Nephron (organoid): Measurements from ENCODE around the gene NR2C2.

Experiments used
- H3K27ac Mint-ChIP-seq, 3 experiments: 2 replicates each; pipeline ENCODE4 v1.8.0; 2020; ENCODE audit warnings: mixed read lengths in 3 of 3, mild to moderate bottlenecking in 2 of 3, moderate library complexity in 1 of 3
- H3K27me3 Mint-ChIP-seq: 2 replicates; pipeline ENCODE4 v1.8.0; 2021; ENCODE audit warnings: low read depth, mild to moderate bottlenecking, moderate library complexity, mixed read lengths
- H3K36me3 Mint-ChIP-seq: 2 replicates; pipeline ENCODE4 v1.8.0; 2020; ENCODE audit warnings: low read depth, mixed read lengths
- H3K4me1 Mint-ChIP-seq: 2 replicates; pipeline ENCODE4 v1.8.0; 2020; ENCODE audit warnings: mixed read lengths
- H3K4me3 Mint-ChIP-seq, 3 experiments: 2 replicates each; pipeline ENCODE4 v1.8.0; 2020; ENCODE audit warnings: mild to moderate bottlenecking in 3 of 3, mixed read lengths in 3 of 3, moderate library complexity in 2 of 3
- H3K9me3 Mint-ChIP-seq: 2 replicates; pipeline ENCODE4 v1.8.0; 2020; ENCODE audit warnings: mixed read lengths
- TF ChIP-seq, protein P1 (sequence below), 3 experiments: fragments of 200-600 bp; sonication (generic); IDR thresholded peaks; one replicate each; pipeline ENCODE4 v1.5.0; 2021; ENCODE audit warnings: antibody characterized with exemption in 3 of 3; ENCODE audit not compliant: unreplicated experiment in 3 of 3

The NR2C2 gene

DNA sequence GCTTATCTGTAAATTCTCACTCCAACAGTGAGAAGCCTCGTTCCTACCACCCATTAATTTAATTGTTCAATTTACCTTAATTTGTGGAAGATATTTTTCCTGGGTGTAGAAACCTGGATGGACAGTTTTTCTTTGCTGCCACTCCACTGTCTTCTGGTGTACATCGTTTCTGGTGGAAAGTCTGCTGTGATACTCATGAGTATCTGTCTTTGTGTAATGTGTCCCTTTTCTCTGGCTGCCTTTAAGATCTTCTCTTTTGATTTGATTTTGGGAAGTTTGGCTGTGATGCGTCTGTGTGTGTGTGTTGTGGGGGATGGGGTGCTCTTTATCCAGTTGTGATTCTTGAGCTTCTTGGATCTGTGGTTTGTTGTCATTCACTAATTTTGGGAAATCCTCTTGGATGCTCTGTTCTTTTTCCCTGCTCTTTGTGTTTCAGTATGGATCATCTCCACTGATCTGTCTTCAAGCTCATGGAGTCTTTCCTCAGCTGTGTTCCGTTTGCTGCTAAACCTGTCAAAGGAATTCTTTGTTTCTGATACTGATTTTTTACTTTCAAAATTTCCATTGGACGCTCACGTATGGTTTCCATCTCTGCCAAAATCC lies 42.2 kb upstream of the NR2C2 start:
- Mint-ChIP-seq H3K27me3 (peaks cover 12% of the 10 kb centered on the region), H3K27ac (no peak overlapping the region), H3K4me1 (peaks cover 4% of the 10 kb centered on the region), H3K9me3 (peaks cover 26% of the 10 kb centered on the region), H3K4me3 (no peak overlapping the region), H3K36me3 (peaks cover 12% of the 10 kb centered on the region)
- TF ChIP-seq, protein P1, sequence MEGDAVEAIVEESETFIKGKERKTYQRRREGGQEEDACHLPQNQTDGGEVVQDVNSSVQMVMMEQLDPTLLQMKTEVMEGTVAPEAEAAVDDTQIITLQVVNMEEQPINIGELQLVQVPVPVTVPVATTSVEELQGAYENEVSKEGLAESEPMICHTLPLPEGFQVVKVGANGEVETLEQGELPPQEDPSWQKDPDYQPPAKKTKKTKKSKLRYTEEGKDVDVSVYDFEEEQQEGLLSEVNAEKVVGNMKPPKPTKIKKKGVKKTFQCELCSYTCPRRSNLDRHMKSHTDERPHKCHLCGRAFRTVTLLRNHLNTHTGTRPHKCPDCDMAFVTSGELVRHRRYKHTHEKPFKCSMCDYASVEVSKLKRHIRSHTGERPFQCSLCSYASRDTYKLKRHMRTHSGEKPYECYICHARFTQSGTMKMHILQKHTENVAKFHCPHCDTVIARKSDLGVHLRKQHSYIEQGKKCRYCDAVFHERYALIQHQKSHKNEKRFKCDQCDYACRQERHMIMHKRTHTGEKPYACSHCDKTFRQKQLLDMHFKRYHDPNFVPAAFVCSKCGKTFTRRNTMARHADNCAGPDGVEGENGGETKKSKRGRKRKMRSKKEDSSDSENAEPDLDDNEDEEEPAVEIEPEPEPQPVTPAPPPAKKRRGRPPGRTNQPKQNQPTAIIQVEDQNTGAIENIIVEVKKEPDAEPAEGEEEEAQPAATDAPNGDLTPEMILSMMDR (IDR thresholded peaks at IDR 0.05; ENCODE audit: unreplicated experiment in 3 of 3): no peak

DNA sequence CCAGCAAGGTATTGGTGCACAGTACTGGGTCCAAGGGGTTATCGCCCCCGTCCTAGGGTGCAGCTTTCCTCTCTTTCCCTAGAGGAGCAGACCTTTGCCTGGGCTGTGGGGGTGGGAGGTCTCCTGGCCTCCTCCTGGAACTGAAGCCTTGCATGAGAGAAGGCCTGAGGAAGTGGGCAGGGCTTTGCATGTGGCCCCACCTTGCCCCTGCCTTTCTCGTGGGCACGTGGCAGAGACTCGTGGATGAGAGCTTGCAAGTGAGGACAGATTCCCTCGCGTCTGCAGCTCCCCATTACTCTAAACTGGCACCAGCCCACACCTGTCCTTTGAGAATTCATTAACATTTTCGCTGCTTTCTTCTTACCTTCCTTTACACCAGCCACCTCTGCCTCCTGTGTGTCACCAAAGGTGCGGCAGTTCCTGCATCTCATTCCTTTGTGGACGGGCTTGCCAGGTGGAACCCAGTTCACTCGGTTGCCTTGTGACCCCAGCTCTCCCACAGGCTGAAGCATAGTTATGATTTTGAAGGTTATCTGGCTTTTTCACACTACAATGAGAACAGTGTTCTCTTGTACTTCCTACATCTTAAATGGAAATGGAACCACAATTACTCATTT lies 40.9 kb upstream of the NR2C2 start:
- TF ChIP-seq, protein P1 (IDR thresholded peaks at IDR 0.05; ENCODE audit: unreplicated experiment in 3 of 3): no peak
- Mint-ChIP-seq H3K27ac (no peak overlapping the region), H3K4me3 (no peak overlapping the region), H3K36me3 (peaks cover 12% of the 10 kb centered on the region), H3K9me3 (peaks cover 26% of the 10 kb centered on the region), H3K4me1 (peaks cover 10% of the 10 kb centered on the region), H3K27me3 (peaks cover 12% of the 10 kb centered on the region)

DNA sequence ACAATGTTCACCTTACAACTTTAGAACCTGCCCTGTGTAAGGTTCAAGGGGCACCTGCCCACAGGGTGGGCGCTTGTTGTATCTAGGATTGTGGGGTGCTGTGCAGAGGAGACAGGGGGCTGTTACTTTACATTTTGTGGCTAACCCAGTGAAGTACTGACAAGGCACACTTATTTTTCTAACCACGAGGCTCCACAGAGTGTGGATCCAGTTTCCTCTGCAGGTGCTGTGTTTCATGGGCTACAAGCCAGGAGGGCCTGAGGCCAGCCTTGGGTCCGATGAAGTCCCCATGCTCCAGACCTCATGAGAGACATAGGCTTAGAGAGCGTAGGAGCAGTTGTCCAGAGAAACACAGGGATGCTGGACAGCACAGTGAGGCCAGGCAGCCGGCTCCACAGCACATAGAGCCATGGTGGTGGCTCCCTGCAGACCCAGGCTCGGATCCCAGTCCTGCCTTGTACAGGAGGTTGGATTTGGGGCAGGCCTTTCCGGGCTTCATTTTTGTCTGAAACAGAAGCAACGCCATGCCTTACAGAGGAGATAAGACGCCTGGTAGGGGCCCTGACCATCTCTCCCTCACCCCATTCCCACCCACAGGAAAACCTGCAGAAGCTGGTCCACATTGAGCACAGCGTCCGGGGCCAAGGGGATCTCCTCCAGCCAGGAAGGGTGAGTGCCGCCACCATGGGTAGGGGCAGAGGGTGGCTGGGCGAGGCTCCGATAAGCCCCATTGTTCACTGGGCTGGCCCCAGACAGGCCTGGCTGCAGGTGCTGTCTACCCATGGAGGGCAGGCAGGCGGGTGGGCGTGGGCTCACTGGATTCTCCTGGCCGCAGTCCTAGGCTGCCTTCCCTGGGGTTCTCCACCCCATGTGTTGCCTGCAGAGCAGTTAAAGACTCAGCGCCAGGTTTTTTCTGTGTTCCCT lies 40.1 kb upstream of the NR2C2 start:
- Mint-ChIP-seq H3K36me3 (peaks cover 12% of the 10 kb centered on the region), H3K4me1 (peaks cover 8% of the 10 kb centered on the region), H3K27ac (no peak overlapping the region), H3K9me3 (peaks cover 26% of the 10 kb centered on the region), H3K4me3 (no peak overlapping the region), H3K27me3 (peaks cover 15% of the 10 kb centered on the region)
- TF ChIP-seq, protein P1 (IDR thresholded peaks at IDR 0.05; ENCODE audit: unreplicated experiment in 3 of 3): no peak

DNA sequence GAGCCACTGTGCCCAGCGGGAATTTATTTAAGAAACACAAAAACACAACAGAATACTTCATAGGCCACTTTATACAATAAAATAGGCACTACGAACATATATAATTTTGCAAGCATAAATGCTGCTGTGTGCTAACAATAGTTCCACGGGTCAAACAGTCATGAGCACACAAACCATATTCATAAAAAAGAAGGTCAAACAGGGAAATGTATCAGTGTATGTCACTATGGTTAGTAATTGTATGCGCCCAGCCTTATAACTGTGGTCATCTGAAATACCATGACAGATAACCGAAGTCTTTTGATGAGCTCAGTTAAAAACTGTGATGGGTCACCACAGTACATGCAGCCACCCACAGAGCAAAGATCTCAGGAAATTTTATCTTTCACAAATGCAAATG lies 38.1 kb upstream of the NR2C2 start:
- H3K9me3 Mint-ChIP-seq: peaks cover 20% of the 10 kb centered on the region

DNA sequence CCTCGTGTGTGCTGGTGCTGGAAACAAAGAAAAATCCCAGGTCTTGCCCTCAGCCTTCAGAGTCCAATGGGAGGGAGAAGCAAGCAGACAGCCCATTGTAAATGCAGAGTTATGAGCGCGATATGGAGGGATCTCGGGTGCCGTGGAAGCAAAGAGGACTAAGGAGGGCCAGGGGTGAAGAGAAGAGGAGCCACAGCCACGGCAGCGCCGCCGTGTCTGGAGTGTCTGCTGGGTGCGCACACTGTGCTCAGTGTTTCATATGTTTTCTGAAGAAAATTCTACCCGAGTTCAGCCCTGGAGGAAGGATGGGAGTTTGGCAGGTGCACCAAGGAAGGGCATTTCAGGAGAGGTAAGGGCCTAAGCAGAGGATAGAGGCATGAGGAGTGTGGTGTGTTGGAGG lies 35.7 kb upstream of the NR2C2 start:
- H3K27me3 Mint-ChIP-seq: peaks cover 10% of the 10 kb centered on the region
- H3K4me1 Mint-ChIP-seq: peaks cover 8% of the 10 kb centered on the region
- H3K36me3 Mint-ChIP-seq: no peaks in the 10 kb centered on the region
- H3K27ac Mint-ChIP-seq: no peak overlapping the region
- H3K4me3 Mint-ChIP-seq: no peak overlapping the region
- TF ChIP-seq, protein P1 (IDR thresholded peaks at IDR 0.05; ENCODE audit: unreplicated experiment in 3 of 3): no peak
- H3K9me3 Mint-ChIP-seq: peaks cover 2% of the 10 kb centered on the region

More for the DNA sequence above, 38.1 kb upstream of the NR2C2 start:
- H3K36me3 Mint-ChIP-seq: peaks cover 12% of the 10 kb centered on the region
- no peak overlapping the region for H3K4me3 Mint-ChIP-seq
- H3K27me3 Mint-ChIP-seq: peaks cover 9% of the 10 kb centered on the region
- H3K27ac Mint-ChIP-seq: no peak overlapping the region
- TF ChIP-seq, protein P1 (IDR thresholded peaks at IDR 0.05; ENCODE audit: unreplicated experiment in 3 of 3): no peak
- H3K4me1 Mint-ChIP-seq: peaks cover 8% of the 10 kb centered on the region
